NB4 (cell line): Measurements from ENCODE around the gene CDK17.

Experiments
- MYC ChIP-seq: IDR thresholded peaks from 2 replicates; pipeline ENCODE4 v1.6.1; 2011; ENCODE audit warnings: low read depth, low read length
- POLR2A ChIP-seq: IDR thresholded peaks from 2 replicates; pipeline ENCODE4 v1.6.1; 2011; ENCODE audit warnings: mild to moderate bottlenecking; ENCODE audit not compliant: insufficient read length; ENCODE audit errors: extremely low read depth
- TF ChIP-seq, protein P1 (sequence below): IDR thresholded peaks from 2 replicates; pipeline ENCODE4 v1.6.1; 2011; ENCODE audit warnings: low read depth, low read length
- TF ChIP-seq, protein P2 (sequence below): IDR thresholded peaks from one replicate; pipeline ENCODE4 v1.5.1; 2012; ENCODE audit warnings: low read depth, low read length

DNA sequence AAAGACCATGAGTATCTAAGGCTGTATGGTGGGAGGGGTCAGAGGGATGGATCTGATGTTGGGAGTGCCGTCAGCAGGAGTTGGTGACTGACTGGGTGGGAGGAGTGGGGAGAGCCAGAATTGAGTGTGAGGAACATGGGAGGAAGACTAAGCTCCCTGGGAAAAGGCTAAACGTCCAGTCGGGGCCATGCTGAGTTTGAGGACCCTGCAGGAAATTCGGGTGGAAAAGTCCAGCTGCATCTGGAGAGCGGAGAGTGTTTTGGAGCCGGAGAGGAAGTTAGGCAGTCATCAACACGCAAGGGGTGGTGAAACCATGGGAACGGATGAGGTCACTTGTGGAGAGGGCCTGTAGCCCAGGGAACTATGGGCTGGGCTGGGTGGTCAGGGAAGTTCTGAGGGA is 145.2 kb downstream of the CDK17 start:
- TF ChIP-seq, protein P1, sequence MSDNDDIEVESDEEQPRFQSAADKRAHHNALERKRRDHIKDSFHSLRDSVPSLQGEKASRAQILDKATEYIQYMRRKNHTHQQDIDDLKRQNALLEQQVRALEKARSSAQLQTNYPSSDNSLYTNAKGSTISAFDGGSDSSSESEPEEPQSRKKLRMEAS = no peak
- TF ChIP-seq POLR2A = no peak
- TF ChIP-seq, protein P2, sequence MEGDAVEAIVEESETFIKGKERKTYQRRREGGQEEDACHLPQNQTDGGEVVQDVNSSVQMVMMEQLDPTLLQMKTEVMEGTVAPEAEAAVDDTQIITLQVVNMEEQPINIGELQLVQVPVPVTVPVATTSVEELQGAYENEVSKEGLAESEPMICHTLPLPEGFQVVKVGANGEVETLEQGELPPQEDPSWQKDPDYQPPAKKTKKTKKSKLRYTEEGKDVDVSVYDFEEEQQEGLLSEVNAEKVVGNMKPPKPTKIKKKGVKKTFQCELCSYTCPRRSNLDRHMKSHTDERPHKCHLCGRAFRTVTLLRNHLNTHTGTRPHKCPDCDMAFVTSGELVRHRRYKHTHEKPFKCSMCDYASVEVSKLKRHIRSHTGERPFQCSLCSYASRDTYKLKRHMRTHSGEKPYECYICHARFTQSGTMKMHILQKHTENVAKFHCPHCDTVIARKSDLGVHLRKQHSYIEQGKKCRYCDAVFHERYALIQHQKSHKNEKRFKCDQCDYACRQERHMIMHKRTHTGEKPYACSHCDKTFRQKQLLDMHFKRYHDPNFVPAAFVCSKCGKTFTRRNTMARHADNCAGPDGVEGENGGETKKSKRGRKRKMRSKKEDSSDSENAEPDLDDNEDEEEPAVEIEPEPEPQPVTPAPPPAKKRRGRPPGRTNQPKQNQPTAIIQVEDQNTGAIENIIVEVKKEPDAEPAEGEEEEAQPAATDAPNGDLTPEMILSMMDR = no peak
- no peak for TF ChIP-seq MYC
